Glomerular visceral epithelial cell (primary cell): Measurements from ENCODE around the gene HS6ST3.

ENCODE experiments used
- DNase-seq: peaks from one replicate; pipeline ENCODE4 v3.0.0-alpha.2; 2016; ENCODE audit errors: extremely low spot score

Gene HS6ST3

GRCh38 chr13:96783511-96783910 lies 693.6 kb downstream of the HS6ST3 start:
- DNase-seq: no peak

GRCh38 chr13:96785986-96786385 lies 696.1 kb downstream of the HS6ST3 start:
- no peak for DNase-seq

- DNase-seq: no peak
Observed at GRCh38 chr13:96792188-96792587, 702.3 kb downstream of the HS6ST3 start.

GRCh38 chr13:96792736-96793403 lies 703.0 kb downstream of the HS6ST3 start:
- no peak for DNase-seq

GRCh38 chr13:96793404-96793755 lies 703.5 kb downstream of the HS6ST3 start:
- DNase-seq: no peak

GRCh38 chr13:96794669-96795068 lies 704.8 kb downstream of the HS6ST3 start:
- no peak for DNase-seq

GRCh38 chr13:96795670-96796069 lies 705.8 kb downstream of the HS6ST3 start:
- no peak for DNase-seq

- no peak for DNase-seq
Observed at GRCh38 chr13:96796091-96796633, 706.3 kb downstream of the HS6ST3 start.

GRCh38 chr13:96797136-96797535 lies 707.2 kb downstream of the HS6ST3 start:
- DNase-seq: no peak

GRCh38 chr13:96803456-96804100 lies 713.7 kb downstream of the HS6ST3 start:
- no peak for DNase-seq

GRCh38 chr13:96804174-96804573 lies 714.3 kb downstream of the HS6ST3 start:
- no peak for DNase-seq

GRCh38 chr13:96806746-96807145 lies 716.8 kb downstream of the HS6ST3 start:
- no peak for DNase-seq

- no peak for DNase-seq
Observed at GRCh38 chr13:96809366-96810096, 719.6 kb downstream of the HS6ST3 start.

GRCh38 chr13:96810104-96810503 lies 720.2 kb downstream of the HS6ST3 start:
- DNase-seq: no peak

- DNase-seq: no peak
Observed at GRCh38 chr13:96811049-96811448, 721.1 kb downstream of the HS6ST3 start.

- no peak for DNase-seq
Observed at GRCh38 chr13:96816261-96816660, 726.4 kb downstream of the HS6ST3 start.

GRCh38 chr13:96816874-96817273 lies 727.0 kb downstream of the HS6ST3 start:
- DNase-seq: no peak

GRCh38 chr13:96817336-96817941 lies 727.5 kb downstream of the HS6ST3 start:
- no peak for DNase-seq

- no peak for DNase-seq
Observed at GRCh38 chr13:96819375-96819774, 729.5 kb downstream of the HS6ST3 start.

- no peak for DNase-seq
Observed at GRCh38 chr13:96821381-96821780, 731.5 kb downstream of the HS6ST3 start.

- DNase-seq: no peak
Observed at GRCh38 chr13:96821971-96822370, 732.1 kb downstream of the HS6ST3 start.

GRCh38 chr13:96822895-96823294 lies 733.0 kb downstream of the HS6ST3 start:
- DNase-seq: no peak
